Stimulated activated CD8-positive, alpha-beta memory T cell treated with anti-CD3 and anti-CD28 coated beads, Interleukin-4, amount 100 ng/mL, for 48 hours (primary cell): ENCODE results near the gene TRPM3.

ENCODE experiments used
- DNase-seq: peaks from one replicate; pipeline ENCODE4 v3.0.0-alpha.2; 2020

TRPM3 gene

GRCh38 chr9:70941191-70941590 lies 180.2 kb downstream of the TRPM3 start:
- no peak for DNase-seq

- no peak for DNase-seq
These were observed 180.8 kb downstream of the TRPM3 start for GRCh38 chr9:70940605-70941004.

- no peak for DNase-seq
These were observed 184.9 kb downstream of the TRPM3 start for GRCh38 chr9:70936536-70936935.

GRCh38 chr9:70935856-70936255 lies 185.6 kb downstream of the TRPM3 start:
- DNase-seq = no peak

- no peak for DNase-seq
These were observed 186.8 kb downstream of the TRPM3 start for GRCh38 chr9:70934642-70935041.

- DNase-seq = no peak
These were observed 188.1 kb downstream of the TRPM3 start for GRCh38 chr9:70933321-70933720.

- DNase-seq = no peak
These were observed 189.3 kb downstream of the TRPM3 start for GRCh38 chr9:70932097-70932496.

- no peak for DNase-seq
These were observed 193.9 kb downstream of the TRPM3 start for GRCh38 chr9:70927530-70927929.

- no peak for DNase-seq
These were observed 196.4 kb downstream of the TRPM3 start for GRCh38 chr9:70924895-70925547.

GRCh38 chr9:70924380-70924779 lies 197.0 kb downstream of the TRPM3 start:
- no peak for DNase-seq

GRCh38 chr9:70923961-70924360 lies 197.5 kb downstream of the TRPM3 start:
- no peak for DNase-seq

- DNase-seq = no peak
These were observed 200.3 kb downstream of the TRPM3 start for GRCh38 chr9:70921136-70921535.

- DNase-seq = no peak
These were observed 204.1 kb downstream of the TRPM3 start for GRCh38 chr9:70917277-70917676.

- DNase-seq = no peak
These were observed 209.6 kb downstream of the TRPM3 start for GRCh38 chr9:70911791-70912190.

GRCh38 chr9:70910598-70910997 lies 210.8 kb downstream of the TRPM3 start:
- DNase-seq = no peak

GRCh38 chr9:70902692-70903131 lies 218.7 kb downstream of the TRPM3 start:
- no peak for DNase-seq

- DNase-seq = no peak
These were observed 219.2 kb downstream of the TRPM3 start for GRCh38 chr9:70902171-70902570.

- DNase-seq = no peak
These were observed 219.7 kb downstream of the TRPM3 start for GRCh38 chr9:70901746-70902145.

GRCh38 chr9:70901013-70901412 lies 220.4 kb downstream of the TRPM3 start:
- no peak for DNase-seq

- DNase-seq = no peak
These were observed 227.8 kb downstream of the TRPM3 start for GRCh38 chr9:70893580-70894122.

- no peak for DNase-seq
These were observed 232.9 kb downstream of the TRPM3 start for GRCh38 chr9:70888471-70888870.

- DNase-seq = no peak
These were observed 233.6 kb downstream of the TRPM3 start for GRCh38 chr9:70887826-70888225.

- DNase-seq = no peak
These were observed 237.2 kb downstream of the TRPM3 start for GRCh38 chr9:70883963-70884793.

- no peak for DNase-seq
These were observed 238.4 kb downstream of the TRPM3 start for GRCh38 chr9:70883056-70883455.
